Astrocyte (in vitro differentiated cells and primary cell): ENCODE measurements around the gene CORO2B. TPM values are rescaled to one million over a fixed set of nuclear protein-coding genes. Genes with fewer than 3 reads are reported as not detected.

ENCODE experiments used
- DNase-seq: peaks from one replicate; pipeline ENCODE4 v3.0.0-alpha.2; 2010; ENCODE audit warnings: low read depth
- FAIRE-seq: peaks from 2 replicates; lab custom pipeline; 2011; peaks lifted over from hg19 to GRCh38; lab: Jason Lieb, UNC
- H2AFZ ChIP-seq: 2 replicates; pipeline ENCODE4 v1.6.0; 2012; ENCODE audit warnings: low read depth, low read length, inconsistent platforms
- H3K27ac ChIP-seq: 2 replicates; pipeline ENCODE4 v1.5.1; 2011; ENCODE audit warnings: low read depth, low read length, inconsistent platforms
- H3K27me3 ChIP-seq: 2 replicates; pipeline ENCODE4 v1.6.0; 2011; ENCODE audit warnings: low read length, inconsistent platforms; ENCODE audit not compliant: insufficient read depth
- H3K36me3 ChIP-seq: 2 replicates; pipeline ENCODE4 v1.5.1; 2011; ENCODE audit warnings: low read length, inconsistent platforms; ENCODE audit not compliant: insufficient read depth
- H3K4me1 ChIP-seq: 2 replicates; pipeline ENCODE4 v1.5.1; 2011; ENCODE audit warnings: low read length, inconsistent platforms; ENCODE audit not compliant: insufficient read depth
- H3K4me2 ChIP-seq: 2 replicates; pipeline ENCODE4 v1.6.0; 2012; ENCODE audit warnings: low read length, inconsistent platforms
- H3K4me3 ChIP-seq: 2 replicates; pipeline ENCODE4 v1.5.1; 2011; ENCODE audit warnings: low read depth, mild to moderate bottlenecking, low read length, inconsistent platforms; ENCODE audit not compliant: insufficient read depth
- H3K79me2 ChIP-seq: 2 replicates; pipeline ENCODE4 v1.6.0; 2012; ENCODE audit warnings: mild to moderate bottlenecking, low read length, inconsistent platforms; ENCODE audit not compliant: insufficient read depth
- H3K9ac ChIP-seq: 2 replicates; pipeline ENCODE4 v1.6.0; 2012; ENCODE audit warnings: mild to moderate bottlenecking, low read length, inconsistent platforms
- H3K9me3 ChIP-seq: 2 replicates; pipeline ENCODE4 v1.5.1; 2012; ENCODE audit warnings: low read depth, mild to moderate bottlenecking, low read length, inconsistent platforms; ENCODE audit not compliant: insufficient read depth
- H4K20me1 ChIP-seq: 2 replicates; pipeline ENCODE4 v1.6.0; 2012; ENCODE audit warnings: low read length, inconsistent platforms; ENCODE audit not compliant: insufficient read depth
- H3K27ac Mint-ChIP-seq: one replicate; pipeline ENCODE4 v1.8.0; 2021; ENCODE audit warnings: mild to moderate bottlenecking, mixed read lengths; ENCODE audit not compliant: unreplicated experiment
- H3K27me3 Mint-ChIP-seq: one replicate; pipeline ENCODE4 v1.8.0; 2021; ENCODE audit warnings: low read depth, mixed read lengths; ENCODE audit not compliant: unreplicated experiment
- H3K36me3 Mint-ChIP-seq: one replicate; pipeline ENCODE4 v1.8.0; 2021; ENCODE audit warnings: low read depth, mixed read lengths; ENCODE audit not compliant: unreplicated experiment
- H3K4me1 Mint-ChIP-seq: one replicate; pipeline ENCODE4 v1.8.0; 2021; ENCODE audit warnings: low read depth, mixed read lengths; ENCODE audit not compliant: unreplicated experiment
- H3K4me3 Mint-ChIP-seq: one replicate; pipeline ENCODE4 v1.8.0; 2021; ENCODE audit warnings: mild to moderate bottlenecking, moderate library complexity, mixed read lengths; ENCODE audit not compliant: unreplicated experiment
- H3K9me3 Mint-ChIP-seq: one replicate; pipeline ENCODE4 v1.8.0; 2021; ENCODE audit warnings: mild to moderate bottlenecking, mixed read lengths; ENCODE audit not compliant: unreplicated experiment
- EZH2 ChIP-seq: IDR thresholded peaks from 2 replicates; pipeline ENCODE4 v1.6.1; 2012; ENCODE audit warnings: mild to moderate bottlenecking, low read length, inconsistent platforms; ENCODE audit not compliant: insufficient read depth
- total RNA-seq: library from RNA; stranded (reverse); gene quantifications from 2 replicates; pipeline ENCODE4 v1.2.1, GENCODE V29; 2021
- TF ChIP-seq, protein P1 (sequence below): IDR thresholded peaks from 2 replicates; pipeline ENCODE4 v1.5.1; 2011; ENCODE audit warnings: low read depth, mild to moderate bottlenecking, inconsistent platforms, low read length, moderate library complexity; ENCODE audit not compliant: insufficient read depth

The CORO2B gene
- total RNA-seq, 1 donor from 2014 or later, result 7.4 TPM

DNA sequence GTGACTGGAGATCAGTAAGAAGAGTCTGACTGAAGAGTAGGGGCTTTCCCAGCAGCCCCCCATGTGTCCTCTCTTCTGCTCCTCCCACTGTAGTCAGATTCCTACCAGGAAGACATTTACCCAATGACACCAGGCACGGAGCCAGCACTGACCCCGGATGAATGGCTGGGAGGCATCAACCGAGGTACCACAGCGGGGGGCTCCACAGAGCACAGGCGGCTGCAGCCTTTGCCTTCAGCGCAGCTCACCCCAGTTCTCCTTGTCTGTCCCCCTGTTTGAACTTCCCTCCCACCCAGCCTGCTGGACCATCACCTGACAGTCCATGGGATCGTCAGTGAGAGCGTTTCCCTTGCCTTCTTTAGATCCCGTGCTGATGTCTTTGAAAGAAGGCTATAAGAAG is 140.3 kb downstream of the CORO2B start:
- H3K4me3 ChIP-seq, result no peak overlapping the region
- no peaks in the 10 kb centered on the region for H3K79me2 ChIP-seq
- no peaks in the 10 kb centered on the region for H3K36me3 ChIP-seq
- H3K27me3 ChIP-seq, result no peaks in the 10 kb centered on the region
- no peak for DNase-seq
- no peak overlapping the region for H3K9ac ChIP-seq
- no peak overlapping the region for H3K27ac ChIP-seq
- Mint-ChIP-seq H3K27ac (peak overlapping the region; percentile 19), H3K9me3 (peaks cover 4% of the 10 kb centered on the region), H3K4me1 (peaks cover 5% of the 10 kb centered on the region), H3K4me3 (no peak overlapping the region), H3K27me3 (peaks cover 15% of the 10 kb centered on the region), H3K36me3 (peaks cover 13% of the 10 kb centered on the region)
- no peak for TF ChIP-seq EZH2
- TF ChIP-seq, protein P1, sequence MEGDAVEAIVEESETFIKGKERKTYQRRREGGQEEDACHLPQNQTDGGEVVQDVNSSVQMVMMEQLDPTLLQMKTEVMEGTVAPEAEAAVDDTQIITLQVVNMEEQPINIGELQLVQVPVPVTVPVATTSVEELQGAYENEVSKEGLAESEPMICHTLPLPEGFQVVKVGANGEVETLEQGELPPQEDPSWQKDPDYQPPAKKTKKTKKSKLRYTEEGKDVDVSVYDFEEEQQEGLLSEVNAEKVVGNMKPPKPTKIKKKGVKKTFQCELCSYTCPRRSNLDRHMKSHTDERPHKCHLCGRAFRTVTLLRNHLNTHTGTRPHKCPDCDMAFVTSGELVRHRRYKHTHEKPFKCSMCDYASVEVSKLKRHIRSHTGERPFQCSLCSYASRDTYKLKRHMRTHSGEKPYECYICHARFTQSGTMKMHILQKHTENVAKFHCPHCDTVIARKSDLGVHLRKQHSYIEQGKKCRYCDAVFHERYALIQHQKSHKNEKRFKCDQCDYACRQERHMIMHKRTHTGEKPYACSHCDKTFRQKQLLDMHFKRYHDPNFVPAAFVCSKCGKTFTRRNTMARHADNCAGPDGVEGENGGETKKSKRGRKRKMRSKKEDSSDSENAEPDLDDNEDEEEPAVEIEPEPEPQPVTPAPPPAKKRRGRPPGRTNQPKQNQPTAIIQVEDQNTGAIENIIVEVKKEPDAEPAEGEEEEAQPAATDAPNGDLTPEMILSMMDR, result no peak
- H3K9me3 ChIP-seq, result no peaks in the 10 kb centered on the region
- no peaks in the 10 kb centered on the region for H4K20me1 ChIP-seq
- FAIRE-seq, result no peak
- no peak overlapping the region for H3K4me2 ChIP-seq
- no peak overlapping the region for H2AFZ ChIP-seq
- no peaks in the 10 kb centered on the region for H3K4me1 ChIP-seq

DNA sequence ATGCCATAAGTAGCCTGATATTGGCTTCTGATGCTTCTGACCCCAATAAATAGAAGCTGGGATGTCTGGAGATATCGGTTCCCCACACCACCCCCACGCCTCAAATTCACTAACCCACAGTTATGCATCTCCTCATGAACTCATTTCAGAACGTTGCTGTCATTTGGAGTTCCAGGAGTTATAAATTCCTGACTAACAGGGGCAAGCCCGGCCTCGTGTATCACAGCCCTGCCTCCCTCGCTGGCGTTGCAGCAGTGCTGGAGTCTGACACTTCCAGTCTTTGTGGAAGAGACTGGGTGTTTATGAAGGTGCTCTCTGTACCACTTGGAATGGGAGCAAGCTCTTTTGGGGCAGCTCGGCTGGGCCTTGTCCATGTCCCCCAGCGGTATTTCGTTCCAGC is 140.9 kb downstream of the CORO2B start:
- peaks cover 4% of the 10 kb centered on the region for H3K9me3 Mint-ChIP-seq
- Histone ChIP-seq H3K4me2 (no peak overlapping the region), H3K9me3 (no peaks in the 10 kb centered on the region), H3K36me3 (no peaks in the 10 kb centered on the region), H3K4me3 (no peak overlapping the region), H2AFZ (no peak overlapping the region), H3K27me3 (no peaks in the 10 kb centered on the region), H3K27ac (no peak overlapping the region), H3K4me1 (no peaks in the 10 kb centered on the region), H3K79me2 (no peaks in the 10 kb centered on the region), H4K20me1 (no peaks in the 10 kb centered on the region), H3K9ac (no peak overlapping the region)
- H3K4me3 Mint-ChIP-seq, result no peak overlapping the region
- TF ChIP-seq, protein P1, result no peak
- no peak for TF ChIP-seq EZH2
- DNase-seq (peak; percentile 15), FAIRE-seq (no peak)
- peaks cover 12% of the 10 kb centered on the region for H3K36me3 Mint-ChIP-seq
- peaks cover 15% of the 10 kb centered on the region for H3K27me3 Mint-ChIP-seq
- peaks cover 5% of the 10 kb centered on the region for H3K4me1 Mint-ChIP-seq
- H3K27ac Mint-ChIP-seq, result peak overlapping the region; percentile 12

DNA sequence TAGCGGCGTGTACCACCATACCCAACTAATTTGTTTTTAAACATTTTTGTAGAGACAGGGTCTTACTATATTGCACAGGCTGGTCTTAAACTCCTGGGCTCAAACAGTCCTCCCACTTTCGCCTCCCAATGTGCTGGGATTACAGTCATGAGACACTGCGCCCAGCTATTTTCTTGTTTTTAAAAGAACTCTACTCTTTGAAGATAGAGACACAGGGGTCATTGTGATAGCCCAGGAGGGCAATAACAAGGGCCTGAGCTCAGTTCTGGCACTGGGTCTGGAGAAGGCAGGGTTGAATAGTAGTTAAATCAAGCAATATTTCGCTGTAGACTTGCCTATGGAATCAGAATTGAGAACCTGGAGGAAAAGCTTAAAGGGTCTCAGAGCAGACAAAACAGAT is 143.1 kb downstream of the CORO2B start:
- Histone ChIP-seq H3K4me2 (no peak overlapping the region), H3K4me3 (no peak overlapping the region), H3K79me2 (no peaks in the 10 kb centered on the region), H3K36me3 (no peaks in the 10 kb centered on the region), H2AFZ (no peak overlapping the region), H4K20me1 (no peaks in the 10 kb centered on the region), H3K4me1 (no peaks in the 10 kb centered on the region), H3K27ac (no peak overlapping the region), H3K27me3 (no peaks in the 10 kb centered on the region), H3K9ac (no peak overlapping the region), H3K9me3 (no peaks in the 10 kb centered on the region)
- Mint-ChIP-seq H3K9me3 (no peaks in the 10 kb centered on the region), H3K4me1 (peaks cover 5% of the 10 kb centered on the region), H3K27me3 (peaks cover 13% of the 10 kb centered on the region), H3K4me3 (no peak overlapping the region), H3K27ac (no peak overlapping the region), H3K36me3 (no peaks in the 10 kb centered on the region)
- TF ChIP-seq, protein P1, result no peak
- no peak for TF ChIP-seq EZH2
- DNase-seq (no peak), FAIRE-seq (no peak)
